NCI-H1436 (cell line): Measurements from ENCODE around the gene THSD7A.

Experiments
- DNase-seq: peaks from one replicate; lab custom pipeline; 2025; lab: John Stamatoyannopoulos, UW

THSD7A gene

GRCh38 chr7:11412036-11412435, 420.0 kb downstream of the THSD7A start:
- no peak for DNase-seq

GRCh38 chr7:11410656-11411644, 421.0 kb downstream of the THSD7A start:
- no peak for DNase-seq

GRCh38 chr7:11404355-11404754, 427.6 kb downstream of the THSD7A start:
- no peak for DNase-seq

- DNase-seq = peak; percentile 24
These were observed 428.2 kb downstream of the THSD7A start for GRCh38 chr7:11403781-11404180.

- no peak for DNase-seq
These were observed 437.6 kb downstream of the THSD7A start for GRCh38 chr7:11394438-11394837.

GRCh38 chr7:11379641-11380040, 452.4 kb downstream of the THSD7A start:
- DNase-seq = no peak

GRCh38 chr7:11376529-11376928, 455.5 kb downstream of the THSD7A start:
- DNase-seq = no peak

GRCh38 chr7:11374629-11375028, 457.4 kb downstream of the THSD7A start:
- DNase-seq = no peak

- DNase-seq = peak; percentile 36
These were observed 458.4 kb downstream of the THSD7A start for GRCh38 chr7:11373546-11374142.

- no peak for DNase-seq
These were observed 462.3 kb downstream of the THSD7A start for GRCh38 chr7:11369696-11370095.

- no peak for DNase-seq
These were observed 465.9 kb downstream of the THSD7A start for GRCh38 chr7:11366118-11366517.

- DNase-seq = no peak
These were observed 473.4 kb downstream of the THSD7A start for GRCh38 chr7:11358637-11359036.

- DNase-seq = no peak
These were observed 476.5 kb downstream of the THSD7A start for GRCh38 chr7:11355399-11356005.

- DNase-seq = no peak
These were observed 485.7 kb downstream of the THSD7A start for GRCh38 chr7:11346302-11346701.

GRCh38 chr7:11345621-11346020, 486.4 kb downstream of the THSD7A start:
- DNase-seq = no peak

- DNase-seq = peak; percentile 47
These were observed 488.1 kb downstream of the THSD7A start for GRCh38 chr7:11343818-11344413.

GRCh38 chr7:11343136-11343535, 488.9 kb downstream of the THSD7A start:
- DNase-seq = peak; percentile 8

- peak; percentile 43 for DNase-seq
These were observed 490.6 kb downstream of the THSD7A start for GRCh38 chr7:11341285-11341944.

GRCh38 chr7:11336432-11336831, 495.6 kb downstream of the THSD7A start:
- no peak for DNase-seq

- DNase-seq = no peak
These were observed 496.1 kb downstream of the THSD7A start for GRCh38 chr7:11335947-11336346.

GRCh38 chr7:11332865-11333228, 499.2 kb downstream of the THSD7A start:
- DNase-seq = no peak
